Measurements from ENCODE around the gene S100A6.

GRCh38 chr1:153571706-153572105, 35.9 kb upstream of the S100A6 start:
- TF ChIP-seq CTCF (IDR thresholded peaks at IDR 0.05; ENCODE audit: borderline replicate concordance, extremely low read depth, low read length, poor library complexity, severe bottlenecking) (no peak), EZH2 (IDR thresholded peaks at IDR 0.05; ENCODE audit: borderline replicate concordance, low read depth, low read length, severe bottlenecking) (no peak)

Measured in DND-41 (cell line).